ENCODE measurements around the gene MSRB1. TPM values are rescaled to one million over a fixed set of nuclear protein-coding genes. Genes with fewer than 3 reads are reported as not detected.

MSRB1 gene
- total and polyA plus RNA-seq, 2 of the 13 experiments (the other 11 are each of a cell fraction or from before 2014, with no cell fraction given) = 32.1 to 75.4 TPM

DNA sequence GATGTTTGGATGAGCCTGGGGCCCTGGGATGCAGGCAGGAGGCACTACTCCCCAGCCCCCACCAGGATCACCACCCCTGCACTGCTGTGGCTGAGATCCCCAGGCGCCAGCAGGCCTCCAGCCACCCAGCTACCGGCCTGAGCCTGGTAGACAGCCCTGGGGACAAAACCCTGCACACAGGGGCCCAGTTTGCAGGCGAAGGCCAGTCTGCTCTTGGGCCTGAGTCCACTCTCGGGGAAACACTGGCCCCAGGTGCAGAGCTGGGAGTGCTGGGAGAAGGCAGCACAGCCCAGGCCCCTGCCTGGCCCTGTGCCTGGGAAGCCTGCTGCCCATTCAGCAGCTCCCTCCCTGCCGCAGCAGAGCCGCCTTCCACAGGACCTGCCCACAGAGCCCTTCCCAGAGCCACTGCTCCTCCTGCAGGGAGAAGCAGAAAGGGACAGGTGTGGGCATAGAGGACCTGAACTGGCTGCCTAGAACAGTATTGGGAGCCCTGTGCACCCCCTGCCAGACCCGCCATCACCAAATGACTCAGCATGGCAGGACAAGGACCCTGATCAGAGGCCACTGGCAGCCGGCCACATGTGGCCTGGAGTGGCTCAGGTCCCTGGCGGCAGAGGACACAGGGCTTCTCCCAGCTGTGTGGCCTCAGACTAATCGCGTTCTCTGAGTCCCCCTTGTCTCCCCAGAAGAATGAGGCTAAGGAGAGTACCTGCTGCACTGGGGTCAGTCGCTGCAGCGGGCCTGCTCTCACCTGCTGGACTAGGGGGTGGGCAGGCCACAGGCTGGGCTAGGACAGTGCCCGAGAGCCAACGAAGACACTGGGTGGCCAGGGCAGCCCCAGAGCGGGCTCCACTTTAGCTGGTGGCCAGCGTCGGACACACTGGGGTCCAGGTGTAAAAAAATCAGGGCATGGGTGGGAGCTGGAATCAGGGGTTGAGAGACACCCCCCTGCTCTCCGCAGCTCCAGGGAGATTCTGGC, 10.7 kb downstream of the MSRB1 start (continued):
- TF ChIP-seq, protein P1, sequence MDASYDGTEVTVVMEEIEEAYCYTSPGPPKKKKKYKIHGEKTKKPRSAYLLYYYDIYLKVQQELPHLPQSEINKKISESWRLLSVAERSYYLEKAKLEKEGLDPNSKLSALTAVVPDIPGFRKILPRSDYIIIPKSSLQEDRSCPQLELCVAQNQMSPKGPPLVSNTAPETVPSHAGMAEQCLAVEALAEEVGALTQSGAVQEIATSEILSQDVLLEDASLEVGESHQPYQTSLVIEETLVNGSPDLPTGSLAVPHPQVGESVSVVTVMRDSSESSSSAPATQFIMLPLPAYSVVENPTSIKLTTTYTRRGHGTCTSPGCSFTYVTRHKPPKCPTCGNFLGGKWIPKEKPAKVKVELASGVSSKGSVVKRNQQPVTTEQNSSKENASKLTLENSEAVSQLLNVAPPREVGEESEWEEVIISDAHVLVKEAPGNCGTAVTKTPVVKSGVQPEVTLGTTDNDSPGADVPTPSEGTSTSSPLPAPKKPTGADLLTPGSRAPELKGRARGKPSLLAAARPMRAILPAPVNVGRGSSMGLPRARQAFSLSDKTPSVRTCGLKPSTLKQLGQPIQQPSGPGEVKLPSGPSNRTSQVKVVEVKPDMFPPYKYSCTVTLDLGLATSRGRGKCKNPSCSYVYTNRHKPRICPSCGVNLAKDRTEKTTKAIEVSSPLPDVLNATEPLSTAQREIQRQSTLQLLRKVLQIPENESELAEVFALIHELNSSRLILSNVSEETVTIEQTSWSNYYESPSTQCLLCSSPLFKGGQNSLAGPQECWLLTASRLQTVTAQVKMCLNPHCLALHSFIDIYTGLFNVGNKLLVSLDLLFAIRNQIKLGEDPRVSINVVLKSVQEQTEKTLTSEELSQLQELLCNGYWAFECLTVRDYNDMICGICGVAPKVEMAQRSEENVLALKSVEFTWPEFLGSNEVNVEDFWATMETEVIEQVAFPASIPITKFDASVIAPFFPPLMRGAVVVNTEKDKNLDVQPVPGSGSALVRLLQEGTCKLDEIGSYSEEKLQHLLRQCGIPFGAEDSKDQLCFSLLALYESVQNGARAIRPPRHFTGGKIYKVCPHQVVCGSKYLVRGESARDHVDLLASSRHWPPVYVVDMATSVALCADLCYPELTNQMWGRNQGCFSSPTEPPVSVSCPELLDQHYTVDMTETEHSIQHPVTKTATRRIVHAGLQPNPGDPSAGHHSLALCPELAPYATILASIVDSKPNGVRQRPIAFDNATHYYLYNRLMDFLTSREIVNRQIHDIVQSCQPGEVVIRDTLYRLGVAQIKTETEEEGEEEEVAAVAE (CRISPR knock-in tag; IDR thresholded peaks at IDR 0.05; ENCODE audit: borderline replicate concordance) = no peak
- TF ChIP-seq ZSCAN5A (CRISPR knock-in tag; IDR thresholded peaks at IDR 0.05; ENCODE audit: borderline replicate concordance) = no peak
- no peak for TF ChIP-seq PHF20 (CRISPR knock-in tag; IDR thresholded peaks at IDR 0.05)
- no peak for TF ChIP-seq ZNF782 (CRISPR knock-in tag; IDR thresholded peaks at IDR 0.05; ENCODE audit: borderline replicate concordance)
- TF ChIP-seq FOXO1 (CRISPR knock-in tag; IDR thresholded peaks at IDR 0.05) = peak; percentile 9; the same call in 1 of the 2 replicates
- no peak for TF ChIP-seq ETV6 (CRISPR knock-in tag; conservative IDR thresholded peaks at IDR 0.05)
- no peak for TF ChIP-seq ZNF562 (CRISPR knock-in tag; IDR thresholded peaks at IDR 0.05; ENCODE audit: borderline replicate concordance)
- no peak for TF ChIP-seq ZBTB10 (CRISPR knock-in tag; IDR thresholded peaks at IDR 0.05; ENCODE audit: borderline replicate concordance)
- peak; percentile 35; the same call in 1 of the 2 replicates for TF ChIP-seq THAP11 (CRISPR knock-in tag; IDR thresholded peaks at IDR 0.05)
- no peak for TF ChIP-seq ZNF382 (CRISPR knock-in tag; IDR thresholded peaks at IDR 0.05; ENCODE audit: borderline replicate concordance)
- TF ChIP-seq ZNF792 (CRISPR knock-in tag; IDR thresholded peaks at IDR 0.05) = no peak
- TF ChIP-seq ZNF598 (CRISPR knock-in tag; IDR thresholded peaks at IDR 0.05; ENCODE audit: borderline replicate concordance) = no peak
- TF ChIP-seq ZNF713 (CRISPR knock-in tag; IDR thresholded peaks at IDR 0.05) = no peak
- TF ChIP-seq ZSCAN12 (CRISPR knock-in tag; IDR thresholded peaks at IDR 0.05) = no peak
- no peak for TF ChIP-seq PPARG (CRISPR knock-in tag; conservative IDR thresholded peaks at IDR 0.05)
- TF ChIP-seq, protein P2, sequence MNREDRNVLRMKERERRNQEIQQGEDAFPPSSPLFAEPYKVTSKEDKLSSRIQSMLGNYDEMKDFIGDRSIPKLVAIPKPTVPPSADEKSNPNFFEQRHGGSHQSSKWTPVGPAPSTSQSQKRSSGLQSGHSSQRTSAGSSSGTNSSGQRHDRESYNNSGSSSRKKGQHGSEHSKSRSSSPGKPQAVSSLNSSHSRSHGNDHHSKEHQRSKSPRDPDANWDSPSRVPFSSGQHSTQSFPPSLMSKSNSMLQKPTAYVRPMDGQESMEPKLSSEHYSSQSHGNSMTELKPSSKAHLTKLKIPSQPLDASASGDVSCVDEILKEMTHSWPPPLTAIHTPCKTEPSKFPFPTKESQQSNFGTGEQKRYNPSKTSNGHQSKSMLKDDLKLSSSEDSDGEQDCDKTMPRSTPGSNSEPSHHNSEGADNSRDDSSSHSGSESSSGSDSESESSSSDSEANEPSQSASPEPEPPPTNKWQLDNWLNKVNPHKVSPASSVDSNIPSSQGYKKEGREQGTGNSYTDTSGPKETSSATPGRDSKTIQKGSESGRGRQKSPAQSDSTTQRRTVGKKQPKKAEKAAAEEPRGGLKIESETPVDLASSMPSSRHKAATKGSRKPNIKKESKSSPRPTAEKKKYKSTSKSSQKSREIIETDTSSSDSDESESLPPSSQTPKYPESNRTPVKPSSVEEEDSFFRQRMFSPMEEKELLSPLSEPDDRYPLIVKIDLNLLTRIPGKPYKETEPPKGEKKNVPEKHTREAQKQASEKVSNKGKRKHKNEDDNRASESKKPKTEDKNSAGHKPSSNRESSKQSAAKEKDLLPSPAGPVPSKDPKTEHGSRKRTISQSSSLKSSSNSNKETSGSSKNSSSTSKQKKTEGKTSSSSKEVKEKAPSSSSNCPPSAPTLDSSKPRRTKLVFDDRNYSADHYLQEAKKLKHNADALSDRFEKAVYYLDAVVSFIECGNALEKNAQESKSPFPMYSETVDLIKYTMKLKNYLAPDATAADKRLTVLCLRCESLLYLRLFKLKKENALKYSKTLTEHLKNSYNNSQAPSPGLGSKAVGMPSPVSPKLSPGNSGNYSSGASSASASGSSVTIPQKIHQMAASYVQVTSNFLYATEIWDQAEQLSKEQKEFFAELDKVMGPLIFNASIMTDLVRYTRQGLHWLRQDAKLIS (CRISPR knock-in tag; IDR thresholded peaks at IDR 0.05) = no peak

Measured in HepG2 (cell line).